Stimulated activated CD8-positive, alpha-beta memory T cell treated with anti-CD3 and anti-CD28 coated beads, Interleukin-7, amount 100 ng/mL, for 4 hours (primary cell): ENCODE data around the gene ACBD6.

ENCODE experiments used
- DNase-seq, 2 donors: peaks; one replicate each; pipeline ENCODE4 v3.0.0-alpha.2; 2020; ENCODE audit warnings: low read depth in 2 of 2

ACBD6 gene

GRCh38 chr1:180525715-180526039, 23.3 kb upstream of the ACBD6 start:
- DNase-seq, result no peak

- no peak for DNase-seq
Observed at GRCh38 chr1:180524915-180525714, 22.7 kb upstream of the ACBD6 start.

GRCh38 chr1:180524160-180524914, 22.0 kb upstream of the ACBD6 start:
- no peak for DNase-seq

GRCh38 chr1:180522213-180522515, 19.8 kb upstream of the ACBD6 start:
- DNase-seq, result no peak

- no peak for DNase-seq
Observed at GRCh38 chr1:180521474-180522212, 19.3 kb upstream of the ACBD6 start.

- DNase-seq, result no peak
Observed at GRCh38 chr1:180519846-180520245, 17.5 kb upstream of the ACBD6 start.

- peak; percentile 12 to 21 for DNase-seq
Observed at GRCh38 chr1:180515857-180516388, 13.5 kb upstream of the ACBD6 start.

- no peak for DNase-seq
Observed at GRCh38 chr1:180515364-180515763, 13.0 kb upstream of the ACBD6 start.

- no peak for DNase-seq
Observed at GRCh38 chr1:180513531-180513930, 11.2 kb upstream of the ACBD6 start.

GRCh38 chr1:180510882-180511281, 8.5 kb upstream of the ACBD6 start:
- DNase-seq, result no peak

- no peak for DNase-seq
Observed at GRCh38 chr1:180508725-180509097, 6.3 kb upstream of the ACBD6 start.

- peak in 1 of 2 donors; percentile 18 for DNase-seq
Observed at GRCh38 chr1:180507795-180508724, 5.7 kb upstream of the ACBD6 start.

- no peak for DNase-seq
Observed at GRCh38 chr1:180505732-180506335, 3.5 kb upstream of the ACBD6 start.

- DNase-seq, result no peak
Observed at GRCh38 chr1:180504186-180504585, 1.8 kb upstream of the ACBD6 start.

- DNase-seq, result no peak
Observed at GRCh38 chr1:180503280-180503862, 994 bp upstream of the ACBD6 start.

GRCh38 chr1:180501865-180502360, 464 bp downstream of the ACBD6 start:
- no peak for DNase-seq

- DNase-seq, result no peak
Observed at GRCh38 chr1:180500689-180501088, 1.7 kb downstream of the ACBD6 start.

- DNase-seq, result no peak
Observed at GRCh38 chr1:180498594-180498993, 3.8 kb downstream of the ACBD6 start.

GRCh38 chr1:180497826-180498225, 4.6 kb downstream of the ACBD6 start:
- DNase-seq, result no peak

- no peak for DNase-seq
Observed at GRCh38 chr1:180494370-180494769, 8.0 kb downstream of the ACBD6 start.
